Stomach (tissue), 4 donors: Measurements from ENCODE around the gene SLC18A2.

ENCODE experiments used
- EP300 ChIP-seq: sonication (generic); formaldehyde crosslinking; IDR thresholded peaks from one replicate; pipeline ENCODE4 v1.6.1; 2017; ENCODE audit warnings: antibody characterized with exemption
- POLR2A ChIP-seq, 4 donors: fragments of 450-650 bp; IDR thresholded peaks; one replicate each; pipeline ENCODE4 v1.6.1; 2016; ENCODE audit warnings: antibody characterized with exemption in 4 of 4, control low read depth in 2 of 4, mild to moderate bottlenecking in 1 of 4, moderate library complexity in 1 of 4
- POLR2AphosphoS5 ChIP-seq, 3 donors: sonication (generic); formaldehyde crosslinking; IDR thresholded peaks; one replicate each; pipeline ENCODE4 v1.6.1; 2016; ENCODE audit warnings: antibody characterized with exemption in 3 of 3
- TF ChIP-seq, protein P1 (sequence below), 7 experiments: fragments of 450-650 bp in 4 of 7; fragments of 200-600 bp in 3 of 7; sonication (generic) in 3 of 7; IDR thresholded peaks; one replicate each; pipeline ENCODE4 v1.5.1; 2016 to 2019; ENCODE audit warnings: antibody characterized with exemption in 7 of 7, control low read depth in 2 of 7, mild to moderate bottlenecking in 1 of 7

DNA sequence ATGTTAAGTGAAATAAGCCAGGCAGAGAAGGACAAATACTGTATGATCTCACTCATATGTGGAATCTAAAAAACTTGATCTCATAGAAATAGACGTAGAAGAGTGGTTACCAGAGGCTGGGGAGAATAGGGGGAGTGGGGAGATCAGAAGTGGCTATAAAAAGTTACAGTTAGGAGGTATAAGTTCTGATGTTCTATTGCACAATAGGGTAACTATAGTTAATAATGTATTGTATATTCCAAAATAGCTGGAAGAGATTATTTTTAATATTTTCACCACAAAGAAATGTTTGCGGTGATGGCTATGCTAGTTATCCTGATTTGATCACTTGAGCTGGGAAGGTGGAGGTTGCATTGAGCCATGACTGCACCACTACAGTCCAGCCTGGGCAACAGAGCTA, 53.8 kb downstream of the SLC18A2 start:
- TF ChIP-seq, protein P1, sequence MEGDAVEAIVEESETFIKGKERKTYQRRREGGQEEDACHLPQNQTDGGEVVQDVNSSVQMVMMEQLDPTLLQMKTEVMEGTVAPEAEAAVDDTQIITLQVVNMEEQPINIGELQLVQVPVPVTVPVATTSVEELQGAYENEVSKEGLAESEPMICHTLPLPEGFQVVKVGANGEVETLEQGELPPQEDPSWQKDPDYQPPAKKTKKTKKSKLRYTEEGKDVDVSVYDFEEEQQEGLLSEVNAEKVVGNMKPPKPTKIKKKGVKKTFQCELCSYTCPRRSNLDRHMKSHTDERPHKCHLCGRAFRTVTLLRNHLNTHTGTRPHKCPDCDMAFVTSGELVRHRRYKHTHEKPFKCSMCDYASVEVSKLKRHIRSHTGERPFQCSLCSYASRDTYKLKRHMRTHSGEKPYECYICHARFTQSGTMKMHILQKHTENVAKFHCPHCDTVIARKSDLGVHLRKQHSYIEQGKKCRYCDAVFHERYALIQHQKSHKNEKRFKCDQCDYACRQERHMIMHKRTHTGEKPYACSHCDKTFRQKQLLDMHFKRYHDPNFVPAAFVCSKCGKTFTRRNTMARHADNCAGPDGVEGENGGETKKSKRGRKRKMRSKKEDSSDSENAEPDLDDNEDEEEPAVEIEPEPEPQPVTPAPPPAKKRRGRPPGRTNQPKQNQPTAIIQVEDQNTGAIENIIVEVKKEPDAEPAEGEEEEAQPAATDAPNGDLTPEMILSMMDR (IDR thresholded peaks at IDR 0.05), result no peak
- TF ChIP-seq POLR2A (IDR thresholded peaks at IDR 0.05), result no peak
- no peak for TF ChIP-seq POLR2AphosphoS5 (IDR thresholded peaks at IDR 0.05)
- no peak for TF ChIP-seq EP300
